HTERT RPE-1 (cell line): ENCODE data around the gene SLC22A31.

ENCODE experiments used
- in situ Hi-C: fragments of 300-500 bp; cut with MboI; formaldehyde crosslinking; loops from 4 replicates; pipeline ENCODE4 v1.14.3; 2020; ENCODE audit warnings: low sequenced_read_pairs

The SLC22A31 gene

DNA sequence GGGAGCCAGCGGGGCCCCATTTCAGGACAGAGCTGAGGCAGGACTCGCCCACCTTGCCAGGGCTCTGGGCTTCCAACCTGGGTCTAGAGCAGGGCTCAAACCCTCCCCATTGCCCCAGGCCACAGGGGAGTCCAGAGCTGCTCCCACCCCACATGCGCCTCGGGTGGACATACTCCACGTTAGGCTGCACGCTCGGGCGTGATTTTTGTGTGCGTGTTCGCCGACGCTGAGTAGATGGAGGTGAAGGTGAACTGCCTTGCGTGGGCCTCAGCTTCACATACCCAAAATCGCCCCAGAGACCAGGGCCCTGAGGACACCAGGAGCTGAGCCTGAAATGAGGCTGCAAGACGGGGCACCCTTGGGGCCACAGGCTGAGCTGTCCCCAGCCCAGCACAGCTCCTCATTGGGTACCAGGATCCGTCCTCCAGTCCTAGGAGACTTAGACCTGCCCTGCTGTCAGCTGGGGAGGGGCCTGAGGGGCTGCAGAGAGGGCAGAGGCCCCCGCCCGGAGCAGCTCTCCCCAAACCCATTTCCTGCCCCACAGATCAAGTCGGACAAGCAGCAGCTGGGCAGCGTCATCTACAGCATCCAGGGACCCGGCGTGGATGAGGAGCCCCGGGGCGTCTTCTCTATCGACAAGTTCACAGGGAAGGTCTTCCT lies 20.6 kb downstream of the SLC22A31 start:
- in situ Hi-C loops, result no loop called here

- in situ Hi-C loops, result no loop called here
Measured at GRCh38 chr16:89179148-89179484, 21.2 kb downstream of the SLC22A31 start.

- in situ Hi-C loops, result no loop called here
Measured at GRCh38 chr16:89178453-89179147, 21.7 kb downstream of the SLC22A31 start.

DNA sequence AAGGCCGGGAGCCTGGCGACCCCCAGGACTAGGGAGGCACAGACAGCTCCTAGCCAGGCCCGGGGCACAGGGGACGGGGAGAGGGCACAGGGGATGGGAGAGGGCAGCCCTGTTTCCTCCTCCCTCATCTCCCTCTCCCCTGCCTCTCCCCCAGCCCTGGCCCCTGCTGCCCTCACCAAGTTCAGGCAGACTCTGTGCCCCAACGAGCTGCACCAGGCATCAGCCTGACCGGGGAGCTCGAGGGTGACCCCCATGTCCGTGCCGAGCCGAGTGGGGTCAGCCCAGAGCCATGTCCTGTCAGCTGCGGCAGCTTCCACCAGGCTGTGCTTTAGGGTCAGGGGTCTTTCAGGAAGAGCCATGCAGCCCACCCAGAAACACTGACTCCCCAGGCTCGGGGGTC lies 22.8 kb downstream of the SLC22A31 start:
- in situ Hi-C loops, result no loop called here

- in situ Hi-C loops, result no loop called here
Measured at GRCh38 chr16:89176717-89177116, 23.6 kb downstream of the SLC22A31 start.

DNA sequence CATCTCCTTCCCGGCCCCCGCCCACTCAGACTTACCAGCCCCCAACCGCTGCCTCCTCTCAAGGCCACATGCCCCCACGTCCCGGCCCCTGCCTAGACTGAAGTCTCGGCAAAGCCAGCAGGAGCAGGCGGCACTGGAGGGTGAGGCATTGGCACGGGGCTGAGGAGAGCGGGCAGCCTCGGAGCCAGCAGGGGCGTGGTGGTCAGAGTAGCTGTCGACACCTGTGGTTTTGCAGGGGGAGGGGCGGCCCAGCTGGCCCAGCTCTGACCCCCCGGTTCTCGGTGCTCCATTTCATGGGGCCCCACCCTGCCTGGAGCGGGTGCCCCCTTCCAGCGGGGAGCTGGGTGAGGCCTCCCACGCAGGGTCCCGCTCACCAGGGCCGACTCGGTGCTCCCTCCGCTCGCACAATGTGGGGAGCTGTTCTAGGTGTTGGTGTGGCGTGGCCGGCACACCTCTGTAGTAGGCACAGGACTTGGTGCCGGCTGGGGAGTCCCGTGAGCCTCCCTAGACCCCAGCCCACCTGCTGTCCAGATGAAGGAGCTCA lies 24.1 kb downstream of the SLC22A31 start:
- in situ Hi-C loops, result no loop called here

- in situ Hi-C loops, result no loop called here
Measured at GRCh38 chr16:89175280-89176146, 24.8 kb downstream of the SLC22A31 start.

DNA sequence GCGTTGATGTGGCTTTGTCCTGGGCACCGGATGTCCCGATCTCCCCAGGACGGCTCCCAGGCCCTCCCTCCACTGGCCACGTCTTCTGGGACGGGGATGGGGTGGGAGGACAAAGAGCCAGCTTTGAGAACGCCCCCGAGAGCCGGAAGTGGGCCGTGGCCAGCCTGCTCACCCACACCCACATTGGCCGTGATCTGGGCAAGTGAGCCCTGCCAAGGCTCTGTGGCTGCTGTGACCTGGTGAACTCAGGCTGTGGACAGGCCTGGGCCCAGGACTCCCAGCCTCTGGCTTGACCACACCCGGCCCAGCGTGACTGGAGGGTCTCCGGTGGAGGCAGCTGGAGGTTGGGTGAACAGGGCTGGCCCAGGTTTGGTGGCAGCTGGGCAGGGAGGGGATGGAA lies 25.5 kb downstream of the SLC22A31 start:
- in situ Hi-C loops, result no loop called here

- in situ Hi-C loops, result no loop called here
Measured at GRCh38 chr16:89174055-89174827, 26.1 kb downstream of the SLC22A31 start.

GRCh38 chr16:89173174-89173921 lies 27.0 kb downstream of the SLC22A31 start:
- in situ Hi-C loops, result no loop called here

DNA sequence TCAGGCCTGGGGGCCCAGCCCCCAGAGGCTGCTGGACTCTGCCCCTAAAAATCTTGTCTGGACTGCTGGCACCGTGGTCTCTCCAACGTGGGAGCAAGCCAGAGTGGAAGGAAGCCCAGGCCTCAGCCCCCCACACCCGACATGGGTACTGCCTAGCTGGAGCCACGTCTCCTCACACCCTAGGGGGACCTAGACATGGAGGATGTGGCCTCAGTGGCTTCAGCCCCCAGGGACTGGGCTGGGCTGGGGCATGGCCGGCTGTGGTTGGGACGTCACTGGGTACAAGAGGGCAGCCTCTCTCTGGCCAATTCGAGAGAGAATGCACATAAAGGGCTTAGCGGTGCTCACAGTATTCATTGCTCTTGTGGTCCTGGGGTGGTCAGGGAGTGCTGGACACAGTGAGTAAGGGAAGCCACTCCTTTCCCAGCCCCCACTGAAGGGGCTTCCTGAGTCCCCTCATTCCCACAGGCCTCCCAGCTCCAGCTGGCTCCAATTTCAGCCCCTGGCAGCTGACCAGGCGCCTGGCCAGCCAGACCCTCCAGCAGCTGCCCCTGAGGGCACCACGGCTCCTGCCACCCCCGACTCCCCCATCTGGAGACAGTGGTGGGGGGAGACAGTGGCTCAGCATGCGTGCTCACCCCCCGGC lies 27.7 kb downstream of the SLC22A31 start:
- in situ Hi-C loops, result no loop called here

DNA sequence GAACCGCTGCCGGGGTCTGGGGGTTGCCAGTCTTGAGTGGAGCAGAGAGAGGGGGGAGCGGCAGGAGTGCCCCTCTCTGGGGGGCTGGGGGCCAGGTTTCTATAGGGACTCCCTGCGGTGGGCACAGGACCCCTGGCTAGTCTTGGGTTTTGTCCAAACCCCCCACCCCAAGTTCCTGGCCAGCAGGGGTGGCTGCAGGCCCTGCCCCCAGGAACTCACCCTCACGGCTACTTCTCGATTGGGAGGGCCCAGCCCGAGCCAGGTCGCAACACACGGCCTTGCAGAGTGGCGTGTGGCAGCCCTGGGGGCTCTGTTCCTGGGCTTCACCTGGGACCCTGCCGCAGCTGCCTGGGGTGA lies 28.2 kb downstream of the SLC22A31 start:
- in situ Hi-C loops, result no loop called here

DNA sequence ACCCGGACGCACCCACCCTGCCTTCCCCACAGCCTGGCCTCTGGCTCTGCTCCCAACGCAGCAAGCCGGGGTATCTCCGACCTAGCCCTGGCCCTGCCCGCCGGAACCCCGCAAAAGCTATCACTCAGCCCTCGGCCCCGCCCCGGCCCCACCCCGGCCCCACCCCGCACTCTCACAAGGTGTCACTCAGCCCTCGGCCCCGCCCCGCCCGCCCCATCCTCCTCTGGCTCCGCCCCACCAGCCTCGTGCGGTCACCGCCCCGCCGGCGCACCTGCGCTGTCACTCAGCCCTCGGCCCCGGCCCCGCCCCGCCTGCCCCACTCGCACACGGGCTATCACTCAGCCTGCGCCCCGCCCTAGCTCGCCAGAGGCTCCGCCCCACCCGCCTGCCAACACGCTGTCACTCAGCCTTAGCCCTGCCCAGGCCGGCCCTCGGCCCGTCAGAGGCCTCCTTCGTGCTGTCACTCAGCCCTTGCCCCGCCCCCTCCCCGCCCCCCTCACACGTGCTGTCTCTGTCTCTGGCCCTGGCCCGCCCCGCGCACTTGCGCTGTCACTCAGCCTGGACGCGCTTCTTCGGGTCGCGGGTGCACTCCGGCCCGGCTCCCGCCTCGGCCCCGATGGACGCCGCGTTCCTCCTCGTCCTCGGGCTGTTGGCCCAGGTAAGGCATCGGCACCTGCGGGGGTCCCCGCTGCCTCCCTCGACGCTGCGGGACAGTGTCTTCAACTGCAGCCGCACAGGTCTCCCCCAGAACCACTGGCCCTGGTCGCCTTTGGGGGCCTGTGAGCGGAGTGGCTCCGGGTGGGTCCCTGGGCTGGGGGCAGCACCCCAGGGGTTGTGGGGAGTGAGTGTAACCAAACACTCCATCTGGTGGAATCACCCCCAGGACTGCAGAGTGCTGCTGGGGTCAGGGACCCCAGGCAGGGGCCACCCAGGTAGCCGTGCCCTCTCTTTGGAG lies 28.8 kb downstream of the SLC22A31 start, which contains the start of gene CDH15:
Gene CDH15, plus strand, starts transcription at position 533 of the 955 bp plus-strand sequence. Its CDS starts 84 bp downstream, at position 617.
- in situ Hi-C loops, result no loop called here

DNA sequence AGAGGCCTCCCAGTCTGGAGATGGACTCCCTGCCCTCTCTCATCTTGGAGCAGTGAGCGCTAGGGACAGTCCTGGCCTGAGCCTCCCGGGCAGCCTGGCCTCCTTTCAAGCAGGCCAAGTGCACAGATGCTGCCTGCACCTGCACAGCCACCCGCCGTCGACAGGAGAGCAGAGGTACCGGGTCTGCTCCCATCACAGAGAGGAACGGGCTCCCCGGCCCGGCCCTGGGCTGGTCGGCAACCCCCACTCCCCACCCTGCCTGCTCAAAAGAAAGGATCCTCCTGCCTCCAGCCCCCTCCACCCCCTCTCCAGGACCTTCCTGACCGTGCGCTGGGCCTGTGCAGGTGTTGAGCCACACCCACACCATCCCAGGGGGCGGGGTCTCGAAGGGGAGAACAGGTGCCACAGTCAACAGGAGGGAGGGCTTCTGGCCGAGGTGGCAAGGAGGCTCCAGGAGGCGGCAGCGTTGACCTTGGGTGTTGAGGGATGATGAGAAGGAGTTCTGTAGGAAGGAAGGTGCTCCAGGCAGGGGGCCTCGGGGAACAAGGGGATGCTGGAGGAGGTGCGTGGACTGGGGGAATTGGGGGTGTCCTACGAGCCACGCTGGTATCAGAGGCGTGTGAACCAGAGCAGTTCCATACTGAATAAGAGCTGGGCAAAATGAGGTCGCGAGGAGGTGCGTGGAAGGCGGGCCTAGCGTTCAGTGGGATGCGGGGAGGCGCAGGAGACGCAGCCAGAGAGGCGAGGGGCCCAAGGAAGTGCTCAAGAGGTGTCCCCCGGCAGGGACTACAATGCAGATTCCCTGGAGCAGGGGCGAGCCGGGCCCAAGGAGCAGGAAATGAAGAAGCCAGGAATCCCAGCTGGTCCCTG lies 29.8 kb downstream of the SLC22A31 start:
- in situ Hi-C loops, result no loop called here

DNA sequence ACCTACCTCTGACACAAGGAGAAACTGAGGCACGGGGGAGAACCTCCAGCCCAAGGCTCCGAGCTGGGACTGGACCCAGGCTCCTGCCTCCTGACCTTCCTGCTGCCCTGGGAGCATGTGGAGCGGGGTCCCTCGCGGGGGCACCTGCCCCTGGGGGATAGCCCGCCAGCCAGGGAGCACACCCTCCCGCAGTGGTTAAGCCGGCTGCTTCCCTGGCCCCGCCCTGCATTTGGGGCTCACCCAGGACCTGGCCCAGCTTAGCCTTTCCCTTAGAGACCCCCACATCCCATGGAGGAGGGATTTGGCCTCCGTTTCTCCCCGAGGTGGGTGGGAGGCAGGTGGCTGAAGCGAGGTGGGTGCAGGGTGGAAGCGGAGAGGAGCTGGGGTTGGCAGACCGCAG lies 30.6 kb downstream of the SLC22A31 start:
- in situ Hi-C loops, result no loop called here

DNA sequence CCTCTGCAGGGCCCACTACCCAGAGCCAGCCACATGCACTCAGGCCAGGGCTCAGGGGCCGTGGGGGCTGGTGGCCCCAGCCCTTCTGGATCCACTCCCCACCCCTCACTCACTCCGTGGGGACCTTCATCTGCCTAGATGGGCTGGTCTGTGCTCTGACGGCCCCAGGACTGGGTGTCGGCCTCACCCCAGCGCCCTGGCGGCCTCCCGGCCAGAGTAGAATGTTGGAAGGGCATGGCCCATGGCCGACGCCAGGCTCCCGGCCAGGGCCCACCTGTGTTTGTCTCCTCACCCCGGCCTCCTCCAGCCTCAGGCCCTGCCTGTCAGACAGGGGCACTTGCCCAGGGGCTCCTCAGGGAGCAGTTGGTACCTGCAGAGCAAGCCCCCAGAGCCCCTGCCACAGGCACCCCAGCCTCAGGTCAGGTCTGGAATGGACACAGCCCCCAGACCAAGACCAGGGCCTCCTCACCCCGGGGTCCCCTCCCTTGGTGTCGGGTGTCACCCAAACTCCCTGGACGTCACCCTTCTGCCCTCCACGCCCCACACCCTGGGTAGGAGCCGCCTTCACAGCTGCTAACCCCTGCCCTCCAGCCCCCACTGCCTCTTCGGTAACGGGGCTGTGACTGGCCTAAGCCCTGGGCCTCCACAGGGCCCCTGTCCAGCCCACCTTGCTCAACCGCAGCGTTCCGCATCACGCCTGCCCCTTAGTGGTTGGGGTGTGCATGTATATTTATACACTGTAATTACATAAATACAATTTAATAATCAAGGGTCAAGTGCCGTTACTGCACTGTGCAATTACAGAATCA lies 31.8 kb downstream of the SLC22A31 start:
- in situ Hi-C loops, result no loop called here
